SK-N-SH (cell line): ENCODE measurements around the gene SELENOM. TPM values are rescaled to one million over a fixed set of nuclear protein-coding genes. Genes with fewer than 3 reads are reported as not detected.

Source experiments
- CTCF ChIA-PET: fragments of 300-600, 350-600 bp; formaldehyde crosslinking; extraction: SDS; loops from one replicate; lab custom pipeline; 2021; lab: Yijun Ruan, JAX
- POLR2A ChIA-PET: fragments of 350-600 bp; sonication (Branson Sonifier 250); formaldehyde crosslinking; extraction: SDS; loops from one replicate; lab custom pipeline; 2020; ENCODE audit warnings: antibody characterized with exemption, inconsistent platforms; lab: Yijun Ruan, JAX
- DNase-seq: peaks from one replicate; pipeline ENCODE4 v3.0.0; 2012
- H2AFZ ChIP-seq: fragments of 200-600 bp; sonication (generic); 2 replicates; pipeline ENCODE4 v1.8.1; 2016; ENCODE audit warnings: antibody characterized with exemption, mild to moderate bottlenecking, low read depth
- H3F3A ChIP-seq: fragments of 200-600 bp; sonication (generic); replicated peaks from 2 replicates; pipeline ENCODE3; 2016; ENCODE audit warnings: antibody characterized with exemption, mild to moderate bottlenecking; ENCODE audit not compliant: insufficient read depth
- H3K27ac ChIP-seq, 2 experiments: fragments of 200-500 bp in 1 of 2; fragments of 200-600 bp in 1 of 2; sonication (Bioruptor generic) in 1 of 2; sonication (generic), shearing (Covaris generic) in 1 of 2; 2 replicates each; pipeline versions ENCODE4 v1.5.1 to v1.6.1; 2014 to 2016; ENCODE audit warnings: low read depth in 2 of 2, inconsistent platforms in 1 of 2, low read length in 1 of 2, mild to moderate bottlenecking in 1 of 2, mixed read lengths in 1 of 2
- H3K27me3 ChIP-seq: fragments of 200-600 bp; sonication (generic), shearing (Covaris generic); 2 replicates; pipeline ENCODE4 v1.6.1; 2016; ENCODE audit warnings: mixed run types; ENCODE audit not compliant: insufficient read depth
- H3K36me3 ChIP-seq, 2 experiments: fragments of 200-500 bp in 1 of 2; fragments of 200-600 bp in 1 of 2; sonication (Bioruptor generic) in 1 of 2; sonication (generic) in 1 of 2; replicated peaks in 1 of 2; 2 replicates each; pipeline versions ENCODE3 to v1.5.1; 2014 to 2016; ENCODE audit warnings: low read length in 1 of 2, mild to moderate bottlenecking in 1 of 2; ENCODE audit not compliant: insufficient read depth in 2 of 2, control insufficient read depth in 1 of 2
- H3K4me1 ChIP-seq, 2 experiments: fragments of 200-500 bp in 1 of 2; fragments of 200-600 bp in 1 of 2; sonication (Bioruptor generic) in 1 of 2; sonication (generic), shearing (Covaris generic) in 1 of 2; 2 replicates each; pipeline versions ENCODE4 v1.5.1 to v1.6.1; 2014 to 2016; ENCODE audit warnings: low read depth in 1 of 2, low read length in 1 of 2, mixed run types in 1 of 2; ENCODE audit not compliant: insufficient read depth in 2 of 2, control insufficient read depth in 1 of 2
- H3K4me2 ChIP-seq: fragments of 200-600 bp; sonication (generic), shearing (Covaris generic); 2 replicates; pipeline ENCODE4 v1.6.1; 2017; ENCODE audit warnings: mixed run types
- H3K4me3 ChIP-seq, 2 experiments: fragments of 200-500 bp in 1 of 2; fragments of 200-600 bp in 1 of 2; sonication (Bioruptor generic) in 1 of 2; sonication (generic), shearing (Covaris generic) in 1 of 2; 2 replicates each; pipeline versions ENCODE4 v1.5.1 to v1.8.1; 2014 to 2016; ENCODE audit warnings: low read depth in 2 of 2, inconsistent platforms in 1 of 2, low read length in 1 of 2, mild to moderate bottlenecking in 1 of 2, mixed read lengths in 1 of 2, moderate library complexity in 1 of 2
- H3K79me2 ChIP-seq: fragments of 200-600 bp; sonication (generic); 2 replicates; pipeline ENCODE4 v1.8.1; 2017; ENCODE audit warnings: mild to moderate bottlenecking; ENCODE audit not compliant: insufficient read depth
- H3K9ac ChIP-seq: fragments of 200-600 bp; sonication (generic); 2 replicates; pipeline ENCODE4 v1.6.1; 2017; ENCODE audit warnings: mixed run types
- H3K9me2 ChIP-seq: fragments of 200-600 bp; sonication (generic); 2 replicates; pipeline ENCODE4 v1.6.1; 2017; ENCODE audit warnings: mixed run types
- H3K9me3 ChIP-seq: fragments of 200-600 bp; sonication (generic); 2 replicates; pipeline ENCODE4 v1.6.1; 2017; ENCODE audit warnings: mixed run types, mild to moderate bottlenecking, moderate library complexity
- H4K20me1 ChIP-seq: fragments of 200-600 bp; sonication (generic); 2 replicates; pipeline ENCODE4 v1.6.1; 2017; ENCODE audit warnings: mild to moderate bottlenecking, mixed run types; ENCODE audit not compliant: insufficient read depth
- CTCF ChIP-seq: fragments of 200-600 bp; sonication (generic); IDR thresholded peaks from 2 replicates; pipeline ENCODE4 v1.6.1; 2017; ENCODE audit warnings: antibody characterized with exemption, mild to moderate bottlenecking, moderate library complexity
- ELF1 ChIP-seq: IDR thresholded peaks from 2 replicates; pipeline ENCODE4 v1.4.0; 2012
- EP300 ChIP-seq, 2 experiments: IDR thresholded peaks; 2 replicates each; pipeline versions ENCODE4 v1.4.0 to v1.6.1; 2012; ENCODE audit warnings: borderline replicate concordance in 1 of 2, low read depth in 1 of 2, low read length in 1 of 2
- FOSL2 ChIP-seq: IDR thresholded peaks from 2 replicates; pipeline ENCODE4 v1.4.0; 2012; ENCODE audit warnings: low read depth, mild to moderate bottlenecking, moderate library complexity, borderline replicate concordance
- FOXJ3 ChIP-seq: sonication (generic); formaldehyde crosslinking; IDR thresholded peaks from 2 replicates; pipeline ENCODE4 v1.5.1; 2020; ENCODE audit warnings: mild to moderate bottlenecking, missing genetic modification reagents
- GABPA ChIP-seq: IDR thresholded peaks from 2 replicates; pipeline ENCODE4 v1.4.0; 2012; ENCODE audit warnings: low read depth, mild to moderate bottlenecking
- IRF3 ChIP-seq: fragments of 150-350 bp; IDR thresholded peaks from 2 replicates; pipeline ENCODE4 v1.6.1; 2016; ENCODE audit warnings: mild to moderate bottlenecking, low read depth, low read length
- MAX ChIP-seq: IDR thresholded peaks from 2 replicates; pipeline ENCODE4 v1.4.0; 2012; ENCODE audit warnings: low read depth
- RCOR1 ChIP-seq: fragments of 150-350 bp; IDR thresholded peaks from 2 replicates; pipeline ENCODE4 v1.6.1; 2017; ENCODE audit warnings: antibody characterized with exemption, low read length
- RFX5 ChIP-seq: IDR thresholded peaks from 2 replicates; pipeline ENCODE4 v1.6.1; 2012; ENCODE audit warnings: mild to moderate bottlenecking, improper control_type of control experiment, low read length
- RXRA ChIP-seq: IDR thresholded peaks from 2 replicates; pipeline ENCODE4 v1.4.0; 2012; ENCODE audit warnings: low read depth, mild to moderate bottlenecking, borderline replicate concordance
- SIN3A ChIP-seq: IDR thresholded peaks from 2 replicates; pipeline ENCODE4 v1.6.1; 2012; ENCODE audit warnings: low read depth, mild to moderate bottlenecking, low read length, moderate library complexity, borderline replicate concordance
- SMC3 ChIP-seq: IDR thresholded peaks from 2 replicates; pipeline ENCODE4 v1.6.1; 2012; ENCODE audit warnings: low read depth, low read length, improper control_type of control experiment
- TAF1 ChIP-seq: IDR thresholded peaks from 2 replicates; pipeline ENCODE4 v1.6.1; 2012; ENCODE audit warnings: low read depth, mild to moderate bottlenecking, low read length, moderate library complexity, borderline replicate concordance
- TEAD4 ChIP-seq: IDR thresholded peaks from 2 replicates; pipeline ENCODE4 v1.4.0; 2012; ENCODE audit warnings: mild to moderate bottlenecking, borderline replicate concordance; ENCODE audit not compliant: insufficient read depth
- YY1 ChIP-seq: IDR thresholded peaks from 2 replicates; pipeline ENCODE4 v1.4.0; 2012; ENCODE audit warnings: low read depth, mild to moderate bottlenecking
- WGBS: methylation state at CpG from one replicate; pipeline ENCODE4 v1.1.6; 2017; ENCODE audit warnings: low lambda C conversion rate; 5-methylcytosine and 5-hydroxymethylcytosine counted together
- polyA plus RNA-seq, 3 experiments: library from polyadenylated mRNA; depleted of rRNA; stranded (reverse); fragments of >200 nt; gene quantifications; 2 replicates each; pipeline ENCODE4 v1.2.3, GENCODE V29; 2012
- TF ChIP-seq, protein P1 (sequence below): IDR thresholded peaks from 2 replicates; pipeline ENCODE4 v1.6.1; 2012; ENCODE audit warnings: mild to moderate bottlenecking, low read depth, low read length, moderate library complexity
- TF ChIP-seq, protein P2 (sequence below): fragments of 150-350 bp; IDR thresholded peaks from 2 replicates; pipeline ENCODE4 v1.6.1; 2017; ENCODE audit warnings: antibody characterized with exemption, low read length, low read depth, borderline replicate concordance

Gene SELENOM
- polyA plus RNA-seq, 1 of the 3 experiments (the other 2 are of a cell fraction), result 117 TPM

DNA sequence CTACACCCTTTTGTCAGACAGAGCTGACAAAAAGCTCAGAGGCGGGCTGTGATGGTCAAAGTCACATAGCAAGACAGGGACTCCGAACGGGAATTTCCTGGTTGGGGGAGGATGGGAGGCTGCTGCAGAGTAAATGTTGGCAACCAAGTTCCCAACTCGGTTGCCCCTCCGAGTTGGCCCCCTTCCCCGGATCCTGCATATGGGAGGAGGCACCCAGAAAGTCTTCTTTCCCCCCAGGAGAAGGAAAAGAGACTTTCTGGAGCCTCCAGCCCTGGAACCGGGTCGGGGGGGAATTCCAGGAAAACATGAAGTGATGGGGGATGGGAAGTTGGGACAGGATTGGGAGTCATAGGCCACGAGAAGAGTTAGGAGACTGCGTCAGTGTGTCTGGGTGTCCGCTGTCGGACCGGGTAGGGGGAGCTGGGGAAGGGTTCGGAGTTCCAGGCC lies 614 bp downstream of the SELENOM start:
- DNase-seq, result no peak
- POLR2A ChIA-PET, result interaction anchor here (1.0 to 1.3 kb wide), 4 partner anchors 11 to 26 kb away, joined by 3 to 6 read pairs (median 4); partner anchors contain the start of gene SMTN
- peaks cover 0 to 13% of the 10 kb centered on the region in 2 experiments; a peak in 1 of 4 replicates for H3K4me1 ChIP-seq
- H3K9me3 ChIP-seq, result no peaks in the 10 kb centered on the region
- H3K9ac ChIP-seq, result peak overlapping the region; percentile 98
- H4K20me1 ChIP-seq, result no peaks in the 10 kb centered on the region
- H3K4me2 ChIP-seq, result peak overlapping the region; percentile 93
- TF ChIP-seq SIN3A (no peak), YY1 (no peak), TEAD4 (no peak), RXRA (no peak), EP300 (IDR thresholded peaks at IDR 0.05; ENCODE audit: borderline replicate concordance in 1 of 2, low read depth in 1 of 2, low read length in 1 of 2) (no peak), ELF1 (no peak), TAF1 (no peak), SMC3 (no peak), RCOR1 (no peak), FOSL2 (no peak), GABPA (no peak), CTCF (no peak), IRF3 (no peak), RFX5 (no peak), MAX (no peak), FOXJ3 (CRISPR knock-in tag) (no peak)
- TF ChIP-seq, protein P1, sequence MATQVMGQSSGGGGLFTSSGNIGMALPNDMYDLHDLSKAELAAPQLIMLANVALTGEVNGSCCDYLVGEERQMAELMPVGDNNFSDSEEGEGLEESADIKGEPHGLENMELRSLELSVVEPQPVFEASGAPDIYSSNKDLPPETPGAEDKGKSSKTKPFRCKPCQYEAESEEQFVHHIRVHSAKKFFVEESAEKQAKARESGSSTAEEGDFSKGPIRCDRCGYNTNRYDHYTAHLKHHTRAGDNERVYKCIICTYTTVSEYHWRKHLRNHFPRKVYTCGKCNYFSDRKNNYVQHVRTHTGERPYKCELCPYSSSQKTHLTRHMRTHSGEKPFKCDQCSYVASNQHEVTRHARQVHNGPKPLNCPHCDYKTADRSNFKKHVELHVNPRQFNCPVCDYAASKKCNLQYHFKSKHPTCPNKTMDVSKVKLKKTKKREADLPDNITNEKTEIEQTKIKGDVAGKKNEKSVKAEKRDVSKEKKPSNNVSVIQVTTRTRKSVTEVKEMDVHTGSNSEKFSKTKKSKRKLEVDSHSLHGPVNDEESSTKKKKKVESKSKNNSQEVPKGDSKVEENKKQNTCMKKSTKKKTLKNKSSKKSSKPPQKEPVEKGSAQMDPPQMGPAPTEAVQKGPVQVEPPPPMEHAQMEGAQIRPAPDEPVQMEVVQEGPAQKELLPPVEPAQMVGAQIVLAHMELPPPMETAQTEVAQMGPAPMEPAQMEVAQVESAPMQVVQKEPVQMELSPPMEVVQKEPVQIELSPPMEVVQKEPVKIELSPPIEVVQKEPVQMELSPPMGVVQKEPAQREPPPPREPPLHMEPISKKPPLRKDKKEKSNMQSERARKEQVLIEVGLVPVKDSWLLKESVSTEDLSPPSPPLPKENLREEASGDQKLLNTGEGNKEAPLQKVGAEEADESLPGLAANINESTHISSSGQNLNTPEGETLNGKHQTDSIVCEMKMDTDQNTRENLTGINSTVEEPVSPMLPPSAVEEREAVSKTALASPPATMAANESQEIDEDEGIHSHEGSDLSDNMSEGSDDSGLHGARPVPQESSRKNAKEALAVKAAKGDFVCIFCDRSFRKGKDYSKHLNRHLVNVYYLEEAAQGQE, result no peak
- TF ChIP-seq, protein P2, sequence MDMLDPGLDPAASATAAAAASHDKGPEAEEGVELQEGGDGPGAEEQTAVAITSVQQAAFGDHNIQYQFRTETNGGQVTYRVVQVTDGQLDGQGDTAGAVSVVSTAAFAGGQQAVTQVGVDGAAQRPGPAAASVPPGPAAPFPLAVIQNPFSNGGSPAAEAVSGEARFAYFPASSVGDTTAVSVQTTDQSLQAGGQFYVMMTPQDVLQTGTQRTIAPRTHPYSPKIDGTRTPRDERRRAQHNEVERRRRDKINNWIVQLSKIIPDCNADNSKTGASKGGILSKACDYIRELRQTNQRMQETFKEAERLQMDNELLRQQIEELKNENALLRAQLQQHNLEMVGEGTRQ, result no peak
- H3K4me3 ChIP-seq, result peak overlapping the region; percentile 86 to 94
- CTCF ChIA-PET, result interaction anchor here (0.9 to 7.4 kb wide), 15 partner anchors 10 to 235 kb away, joined by 3 to 85 read pairs (median 12); partner anchors contain the start of gene PLA2G3
- peaks cover 17% of the 10 kb centered on the region for H3F3A ChIP-seq
- H3K27me3 ChIP-seq, result no peaks in the 10 kb centered on the region
- peaks cover 13% of the 10 kb centered on the region; the same call in 1 of the 2 replicates for H3K79me2 ChIP-seq
- peaks cover 0 to 10% of the 10 kb centered on the region in 2 experiments for H3K36me3 ChIP-seq
- H3K27ac ChIP-seq, result peak overlapping the region; percentile 67 to 85; a peak in 3 of 4 replicates
- peak overlapping the region; percentile 86; the same call in 1 of the 2 replicates for H2AFZ ChIP-seq
- no peaks in the 10 kb centered on the region for H3K9me2 ChIP-seq
- WGBS, result 61% methylated on average over 14 of the region's 14 CpGs
